Left ventricle myocardium superior (tissue), 1 donor: ENCODE results near the gene COA7. TPM values are rescaled to one million over a fixed set of nuclear protein-coding genes. Genes with fewer than 3 reads are reported as not detected.
"Not testable (repeated sequence)": the region's sequence is repeated elsewhere in the genome, so short reads cannot be mapped to it uniquely, and the experiment has no call there.

ENCODE experiments used
- ATAC-seq: fragments of 200-7000 bp; cut with Tn5 transposase; one replicate; pipeline ENCODE4 v1.9.1; 2020; ENCODE audit warnings: mild to moderate bottlenecking, moderate library complexity
- DNase-seq: peaks from one replicate; pipeline ENCODE4 v3.0.0-alpha.2; 2020
- intact Hi-C: fragments of 100-400 bp; cut with micrococcal nuclease; formaldehyde crosslinking; loops from one replicate; pipeline ENCODE4 v1.11.0; 2022
- long read RNA-seq: library from polyadenylated mRNA; unstranded; transcript quantifications from one replicate; pipeline ENCODE4 v2.0.0, GENCODE V29; 2021
- total RNA-seq: library from RNA; stranded (reverse); fragmentation: NEBNext Ultra II Directional; extraction: Animal tissue kit (Norgen Biotek cat#: 25700); gene quantifications from one replicate; pipeline ENCODE4 v1.2.1, GENCODE V29; 2021
- donor health status: DM: no; HTN: yes; CAD: no; lungs with severe emphysema.

COA7 gene
- 18.5 TPM for total RNA-seq
- long read RNA-seq, full-length matches to known transcripts: 21 of 23 reads
- long read RNA-seq, partial matches to known transcripts: 0 of 23 reads
- long read RNA-seq, other reads (novel, unspliced or antisense): 2 of 23 reads

GRCh38 chr1:52697795-52698674, at the start of gene COA7:
COA7 (minus strand) TSS chr1:52698347; CDS start chr1:52698326, 21 bp downstream.
- peak; percentile 88 for ATAC-seq
- intact Hi-C loops: no loop called here
- DNase-seq: peak; percentile 94

- intact Hi-C loops: no loop called here
- DNase-seq (no peak), ATAC-seq (no peak)
Observed at GRCh38 chr1:52747450-52747849, 49.3 kb upstream of the COA7 start.

GRCh38 chr1:52746189-52746588, 48.0 kb upstream of the COA7 start:
- no peak for ATAC-seq
- no peak for DNase-seq
- intact Hi-C loops: no loop called here

- DNase-seq (no peak), ATAC-seq (no peak)
- intact Hi-C loops: no loop called here
Observed at GRCh38 chr1:52741259-52741658, 43.1 kb upstream of the COA7 start.

GRCh38 chr1:52739699-52740467, 41.7 kb upstream of the COA7 start:
- peak; percentile 51 for ATAC-seq
- intact Hi-C loops: no loop called here

GRCh38 chr1:52738893-52739292, 40.7 kb upstream of the COA7 start:
- intact Hi-C loops: no loop called here
- peak; percentile 44 for ATAC-seq
- peak; percentile 60 for DNase-seq

More at GRCh38 chr1:52739699-52740467, 41.7 kb upstream of the COA7 start:
- no peak for DNase-seq

GRCh38 chr1:52738148-52738547, 40.0 kb upstream of the COA7 start:
- intact Hi-C loops: no loop called here
- DNase-seq: no peak
- ATAC-seq: peak; percentile 55

GRCh38 chr1:52735371-52735770, 37.2 kb upstream of the COA7 start:
- DNase-seq, ATAC-seq, intact Hi-C loops: not testable (repeated sequence)

GRCh38 chr1:52733368-52733767, 35.2 kb upstream of the COA7 start:
- ATAC-seq (no peak), DNase-seq (no peak)
- intact Hi-C loops: no loop called here

GRCh38 chr1:52727956-52728656, 30.0 kb upstream of the COA7 start:
- DNase-seq (no peak), ATAC-seq (no peak)
- intact Hi-C loops: no loop called here

GRCh38 chr1:52727114-52727586, 29.0 kb upstream of the COA7 start:
- peak; percentile 37 for ATAC-seq
- peak; percentile 36 for DNase-seq
- intact Hi-C loops: no loop called here

GRCh38 chr1:52726265-52727113, 28.3 kb upstream of the COA7 start, which contains the start of gene ZYG11B:
ZYG11B (plus strand) TSS chr1:52726453; CDS start chr1:52726654, 201 bp downstream.
- ATAC-seq (peak; percentile 98), DNase-seq (peak; percentile 95)
- intact Hi-C loops: no loop called here

GRCh38 chr1:52725903-52726264, 27.7 kb upstream of the COA7 start:
- intact Hi-C loops: no loop called here
- DNase-seq: no peak
- peak; percentile 1 for ATAC-seq

GRCh38 chr1:52723260-52723659, 25.1 kb upstream of the COA7 start:
- no peak for ATAC-seq
- intact Hi-C loops: no loop called here
- DNase-seq: no peak

- ATAC-seq, DNase-seq, intact Hi-C loops: not testable (repeated sequence)
Observed at GRCh38 chr1:52715296-52715695, 17.1 kb upstream of the COA7 start.

GRCh38 chr1:52713590-52713989, 15.4 kb upstream of the COA7 start:
- intact Hi-C loops: no loop called here
- ATAC-seq (no peak), DNase-seq (no peak)

GRCh38 chr1:52709016-52709415, 10.9 kb upstream of the COA7 start:
- no peak for ATAC-seq
- intact Hi-C loops: no loop called here

GRCh38 chr1:52707927-52708655, 9.9 kb upstream of the COA7 start:
- ATAC-seq: peak; percentile 52
- intact Hi-C loops: no loop called here
- no peak for DNase-seq

More at GRCh38 chr1:52709016-52709415, 10.9 kb upstream of the COA7 start:
- no peak for DNase-seq
